WERI-Rb-1 (cell line): ENCODE measurements around the gene ZMYND8.

Experiments
- DNase-seq: peaks from one replicate; pipeline ENCODE4 v3.0.0-alpha.2; 2020
- H3K27ac ChIP-seq: fragments of 250-450 bp; sonication (Bioruptor Pico); 2 replicates; pipeline ENCODE4 v1.5.1; 2020; ENCODE audit warnings: mild to moderate bottlenecking, moderate library complexity
- H3K27me3 ChIP-seq: fragments of 250-450 bp; sonication (Bioruptor Pico); 2 replicates; pipeline ENCODE4 v1.5.1; 2021; ENCODE audit warnings: mild to moderate bottlenecking, low read depth, moderate library complexity; ENCODE audit not compliant: insufficient read depth, severe bottlenecking
- H3K36me3 ChIP-seq: fragments of 250-450 bp; sonication (Bioruptor Pico); 2 replicates; pipeline ENCODE4 v1.5.1; 2020; ENCODE audit warnings: mild to moderate bottlenecking, moderate library complexity
- H3K4me3 ChIP-seq: 2 replicates; pipeline ENCODE4 v1.5.1; 2011; ENCODE audit warnings: low read depth, mild to moderate bottlenecking, control low read depth, low read length
- H3K9me3 ChIP-seq: fragments of 250-450 bp; sonication (Bioruptor Pico); 2 replicates; pipeline ENCODE4 v1.5.1; 2021; ENCODE audit warnings: mild to moderate bottlenecking, moderate library complexity; ENCODE audit not compliant: severe bottlenecking
- CTCF ChIP-seq: IDR thresholded peaks from 2 replicates; pipeline ENCODE4 v1.5.1; 2011; ENCODE audit warnings: low read depth, mild to moderate bottlenecking, control low read depth, inconsistent platforms, low read length

The ZMYND8 gene

GRCh38 chr20:47306095-47306494, 50.4 kb downstream of the ZMYND8 start:
- H3K36me3 ChIP-seq, result peaks cover 55% of the 10 kb centered on the region
- TF ChIP-seq CTCF, result no peak

GRCh38 chr20:47305667-47306066, 50.8 kb downstream of the ZMYND8 start:
- H3K27me3 ChIP-seq, result no peaks in the 10 kb centered on the region
- no peak overlapping the region for H3K4me3 ChIP-seq
- no peak overlapping the region for H3K27ac ChIP-seq
- H3K9me3 ChIP-seq, result no peaks in the 10 kb centered on the region
- no peak for TF ChIP-seq CTCF
- peaks cover 55% of the 10 kb centered on the region for H3K36me3 ChIP-seq
- DNase-seq, result no peak

More at GRCh38 chr20:47306095-47306494, 50.4 kb downstream of the ZMYND8 start:
- Histone ChIP-seq H3K9me3 (no peaks in the 10 kb centered on the region), H3K27me3 (no peaks in the 10 kb centered on the region), H3K27ac (no peak overlapping the region), H3K4me3 (no peak overlapping the region)
- DNase-seq, result no peak

- no peak overlapping the region for H3K4me3 ChIP-seq
- no peaks in the 10 kb centered on the region for H3K9me3 ChIP-seq
- peaks cover 60% of the 10 kb centered on the region for H3K36me3 ChIP-seq
- TF ChIP-seq CTCF, result no peak
- H3K27ac ChIP-seq, result no peak overlapping the region
- no peaks in the 10 kb centered on the region for H3K27me3 ChIP-seq
- DNase-seq, result no peak
Observed at GRCh38 chr20:47304287-47304686, 52.2 kb downstream of the ZMYND8 start.

GRCh38 chr20:47303736-47304135, 52.8 kb downstream of the ZMYND8 start:
- Histone ChIP-seq H3K27ac (no peak overlapping the region), H3K9me3 (no peaks in the 10 kb centered on the region), H3K36me3 (peaks cover 63% of the 10 kb centered on the region), H3K4me3 (no peak overlapping the region), H3K27me3 (no peaks in the 10 kb centered on the region)
- TF ChIP-seq CTCF, result no peak
- DNase-seq, result no peak

GRCh38 chr20:47300071-47300470, 56.4 kb downstream of the ZMYND8 start:
- Histone ChIP-seq H3K27ac (no peak overlapping the region), H3K36me3 (peaks cover 67% of the 10 kb centered on the region), H3K9me3 (no peaks in the 10 kb centered on the region), H3K4me3 (no peak overlapping the region), H3K27me3 (no peaks in the 10 kb centered on the region)
- TF ChIP-seq CTCF, result no peak
- no peak for DNase-seq

GRCh38 chr20:47298624-47299023, 57.9 kb downstream of the ZMYND8 start:
- TF ChIP-seq CTCF, result no peak
- Histone ChIP-seq H3K27ac (no peak overlapping the region), H3K27me3 (no peaks in the 10 kb centered on the region), H3K9me3 (no peaks in the 10 kb centered on the region), H3K36me3 (peaks cover 80% of the 10 kb centered on the region), H3K4me3 (no peak overlapping the region)
- no peak for DNase-seq
